K562 (cell line): Measurements from ENCODE around the gene UGT1A9. TPM values are rescaled to one million over a fixed set of nuclear protein-coding genes. Genes with fewer than 3 reads are reported as not detected.

Experiments
- ATAC-seq: fragments of 200-7000 bp; cut with Tn5 transposase; 3 replicates; pipeline ENCODE4 v1.9.1; 2020; ENCODE audit warnings: moderate library complexity
- BruUV-seq: library from RNA; stranded (reverse); fragments of 400-500 nt; replicated peaks from 2 replicates; lab custom pipeline; 2021; lab: Mats Ljungman, UMichigan
- CTCF ChIA-PET: fragments of 300-600 bp; formaldehyde crosslinking; extraction: SDS; loops from one replicate; lab custom pipeline; 2021; ENCODE audit warnings: low intra/inter-chr PET ratio; lab: Yijun Ruan, JAX
- POLR2A ChIA-PET: fragments of 300-600, 350-650 bp; sonication (Branson Sonifier 250); formaldehyde crosslinking; extraction: SDS; loops from one replicate; lab custom pipeline; 2021; ENCODE audit warnings: antibody characterized with exemption, inconsistent platforms; lab: Yijun Ruan, JAX
- DNase-seq, 4 experiments: peaks; one replicate each; pipeline versions ENCODE4 v3.0.0 to v3.0.0-alpha.2; 2011 to 2018; ENCODE audit warnings: low spot score in 3 of 4, mixed read lengths in 3 of 4; ENCODE audit errors: extremely low read depth in 1 of 4
- FAIRE-seq: peaks from 2 replicates; lab custom pipeline; 2011; peaks lifted over from hg19 to GRCh38; lab: Jason Lieb, UNC
- H2AFZ ChIP-seq: 2 replicates; pipeline ENCODE4 v1.6.0; 2011; ENCODE audit warnings: low read depth, low read length, control low read depth, inconsistent platforms
- H3K27ac ChIP-seq: fragments of 200-600 bp; 3 replicates; pipeline ENCODE4 v1.8.0; 2011; ENCODE audit warnings: low read depth, mild to moderate bottlenecking, control low read depth, inconsistent platforms, low read length, moderate library complexity, mixed read lengths; ENCODE audit errors: extremely low read depth
- H3K27me3 ChIP-seq, 2 experiments: fragments of 300-600 bp in 1 of 2; 2 replicates in 1 of 2; 3 replicates in 1 of 2; pipeline versions ENCODE4 v1.6.0 to v1.8.0; 2011; ENCODE audit warnings: inconsistent platforms in 2 of 2, low read length in 2 of 2, mild to moderate bottlenecking in 1 of 2, mixed read lengths in 1 of 2, moderate library complexity in 1 of 2; ENCODE audit not compliant: control insufficient read depth in 2 of 2, insufficient read depth in 2 of 2
- H3K36me3 ChIP-seq: fragments of 300-600 bp; 3 replicates; pipeline ENCODE4 v1.8.0; 2011; ENCODE audit warnings: mild to moderate bottlenecking, low read length, inconsistent platforms; ENCODE audit not compliant: control insufficient read depth, insufficient read depth
- H3K4me1 ChIP-seq, 2 experiments: fragments of 200-600 bp in 1 of 2; replicated peaks in 1 of 2; 2 replicates in 1 of 2; 3 replicates in 1 of 2; pipeline versions ENCODE4 v1.5.1 to v1.8.0; 2011; ENCODE audit warnings: inconsistent platforms in 2 of 2, low read length in 2 of 2, mild to moderate bottlenecking in 1 of 2, mixed read lengths in 1 of 2, moderate library complexity in 1 of 2; ENCODE audit not compliant: control insufficient read depth in 2 of 2, insufficient read depth in 2 of 2
- H3K4me2 ChIP-seq: 2 replicates; pipeline ENCODE4 v1.6.1; 2011; ENCODE audit warnings: low read length, control low read depth, inconsistent platforms, mixed read lengths; ENCODE audit not compliant: insufficient read depth
- H3K4me3 ChIP-seq: fragments of 200-600 bp; sonication (generic), shearing (Covaris generic); 2 replicates; pipeline ENCODE4 v1.5.1; 2016; ENCODE audit warnings: control low read depth, inconsistent platforms
- H3K79me2 ChIP-seq: fragments of 200-600 bp; 3 replicates; pipeline ENCODE4 v1.8.0; 2011; ENCODE audit warnings: low read length, inconsistent platforms; ENCODE audit not compliant: control insufficient read depth, insufficient read depth
- H3K9ac ChIP-seq, 2 experiments: 2 replicates each; pipeline versions ENCODE4 v1.6.0 to v1.6.1; 2011; ENCODE audit warnings: low read depth in 2 of 2, low read length in 2 of 2, control low read depth in 1 of 2, inconsistent platforms in 1 of 2, mild to moderate bottlenecking in 1 of 2, mixed read lengths in 1 of 2; ENCODE audit not compliant: insufficient read depth in 1 of 2
- H3K9me1 ChIP-seq: one replicate; pipeline ENCODE4 v1.6.0; 2011; ENCODE audit warnings: inconsistent platforms, mild to moderate bottlenecking, low read length, moderate library complexity; ENCODE audit not compliant: control insufficient read depth, insufficient read depth
- H3K9me3 ChIP-seq: replicated peaks from 2 replicates; pipeline ENCODE4 v1.5.1; 2011; ENCODE audit warnings: low read depth, low read length, inconsistent platforms; ENCODE audit not compliant: control insufficient read depth, insufficient read depth
- H4K20me1 ChIP-seq: replicated peaks from 2 replicates; pipeline ENCODE4 v1.6.1; 2011; ENCODE audit warnings: low read length, inconsistent platforms, mixed read lengths; ENCODE audit not compliant: control insufficient read depth, insufficient read depth
- ARID2 ChIP-seq: fragments of 450-650 bp; IDR thresholded peaks from 2 replicates; pipeline ENCODE4 v1.6.1; 2017; ENCODE audit warnings: antibody characterized with exemption, mild to moderate bottlenecking
- BRCA1 ChIP-seq, 2 experiments: fragments of 450-650 bp in 1 of 2; sonication (generic) in 1 of 2; formaldehyde crosslinking in 1 of 2; IDR thresholded peaks; 2 replicates each; pipeline versions ENCODE4 v1.5.0 to v1.6.1; 2017 to 2020; ENCODE audit warnings: mild to moderate bottlenecking in 1 of 2, missing genetic modification reagents in 1 of 2
- E2F5 ChIP-seq: sonication (generic); formaldehyde crosslinking; IDR thresholded peaks from 2 replicates; pipeline ENCODE4 v1.8.0; 2022; ENCODE audit warnings: mild to moderate bottlenecking, missing genetic modification reagents
- EGR1 ChIP-seq: fragments of 450-650 bp; conservative IDR thresholded peaks from 2 replicates; pipeline ENCODE4 v1.6.1; 2017; ENCODE audit warnings: mild to moderate bottlenecking
- EHMT2 ChIP-seq: fragments of 450-650 bp; IDR thresholded peaks from 2 replicates; pipeline ENCODE4 v1.6.1; 2018; ENCODE audit warnings: antibody characterized with exemption
- HNRNPL ChIP-seq: fragments of 200-400 bp; formaldehyde crosslinking; IDR thresholded peaks from 2 replicates; pipeline ENCODE4 v1.6.1; 2017; ENCODE audit warnings: low read depth, mild to moderate bottlenecking, low read length
- MAFG ChIP-seq: fragments of 450-650 bp; conservative IDR thresholded peaks from 2 replicates; pipeline ENCODE4 v1.6.1; 2016; ENCODE audit warnings: missing genetic modification characterization, missing compliant biosample characterization
- SAP30 ChIP-seq: fragments of 200-600 bp; sonication (generic); IDR thresholded peaks from 2 replicates; pipeline ENCODE4 v1.6.1; 2012; ENCODE audit warnings: borderline replicate concordance, low read depth, mild to moderate bottlenecking, moderate library complexity, low read length, control low read depth, inconsistent platforms; ENCODE audit not compliant: insufficient read depth, poor library complexity, severe bottlenecking
- TAF7 ChIP-seq: fragments of 450-650 bp; IDR thresholded peaks from 2 replicates; pipeline ENCODE4 v1.6.1; 2016; ENCODE audit warnings: missing genetic modification characterization, missing compliant biosample characterization
- ZKSCAN8 ChIP-seq: fragments of 200-800 bp; sonication (Bioruptor generic); IDR thresholded peaks from 2 replicates; pipeline ENCODE4 v1.6.1; 2016; ENCODE audit warnings: missing genetic modification characterization, missing compliant biosample characterization
- ZNF253 ChIP-seq: fragments of 250-450 bp; sonication (Bioruptor Pico); conservative IDR thresholded peaks from 2 replicates; pipeline ENCODE4 v1.6.1; 2021; ENCODE audit warnings: mild to moderate bottlenecking
- ZNF586 ChIP-seq: fragments of 450-650 bp; formaldehyde crosslinking; conservative IDR thresholded peaks from 2 replicates; pipeline ENCODE4 v1.4.0; 2020; ENCODE audit warnings: mild to moderate bottlenecking, moderate library complexity
- ZNF695 ChIP-seq: fragments of 450-650 bp; formaldehyde crosslinking; IDR thresholded peaks from 2 replicates; pipeline ENCODE4 v1.4.0; 2020; ENCODE audit warnings: mild to moderate bottlenecking, moderate library complexity
- ZNF76 ChIP-seq: fragments of 250-450 bp; sonication (Bioruptor Pico); IDR thresholded peaks from 2 replicates; pipeline ENCODE4 v1.4.0; 2020; ENCODE audit warnings: mild to moderate bottlenecking, moderate library complexity, borderline replicate concordance
- WGBS: fragments of 100-300 bp; shearing (Covaris generic); methylation state at CpG from one replicate; pipeline ENCODE4 v1.1.6; 2016; ENCODE audit warnings: low coverage, mixed read lengths; ENCODE audit not compliant: insufficient coverage; ENCODE audit errors: missing lambda C conversion rate; 5-methylcytosine and 5-hydroxymethylcytosine counted together
- in situ Hi-C: fragments of 300-500 bp; cut with MboI; formaldehyde crosslinking; loops from 4 replicates; pipeline ENCODE4 v1.15.0; 2018; ENCODE audit warnings: inconsistent platforms, mixed read lengths
- intact Hi-C: fragments of 100-400 bp; cut with micrococcal nuclease; formaldehyde crosslinking; loops from 2 replicates; pipeline ENCODE4 v1.14.2; 2022
- polyA plus RNA-seq, 8 experiments: library from polyadenylated mRNA; depleted of rRNA in 4 of 8; stranded (reverse) in 5 of 8; unstranded in 3 of 8; fragments of >200 nt; fragmentation: Nextera tagmentation in 2 of 8; fragmentation: Illumina TruSeq in 1 of 8; extraction: Ambion mirVana in 2 of 8; extraction: Trizol in 1 of 8; gene quantifications; 2 replicates each; pipeline versions ENCODE4 v1.2.1 to v1.2.3, GENCODE V29; 2011 to 2014; ENCODE audit warnings: inconsistent platforms in 1 of 8, missing spikeins in 1 of 8
- total RNA-seq, 7 experiments: library from RNA; depleted of rRNA in 6 of 7; stranded (reverse); fragments of >200 nt in 6 of 7; fragmentation: Illumina TruSeq in 2 of 7; extraction: Trizol in 2 of 7; gene quantifications; 2 replicates each; pipeline versions ENCODE4 v1.2.1 to v1.2.3, GENCODE V29; 2011 to 2021; ENCODE audit warnings: low replicate concordance in 1 of 7
- TF ChIP-seq, protein P1 (sequence below), 2 experiments: fragments of 450-650 bp in 1 of 2; IDR thresholded peaks; 2 replicates each; pipeline ENCODE4 v1.6.1; 2011 to 2017; ENCODE audit warnings: low read depth in 2 of 2, antibody characterized with exemption in 1 of 2, borderline replicate concordance in 1 of 2, low read length in 1 of 2, mild to moderate bottlenecking in 1 of 2, mixed read lengths in 1 of 2; ENCODE audit not compliant: control insufficient read depth in 1 of 2
- TF ChIP-seq, protein P2 (sequence below): sonication (generic); formaldehyde crosslinking; IDR thresholded peaks from 2 replicates; pipeline ENCODE4 v1.8.1; 2023; ENCODE audit warnings: mild to moderate bottlenecking, missing genetic modification reagents

The UGT1A9 gene
- total and polyA plus RNA-seq, 9 of the 15 experiments (the other 6 are each of a cell fraction or from before 2014, with no cell fraction given) = 0.09 TPM; not detected in 8

- FAIRE-seq = no peak
- Histone ChIP-seq H3K4me2 (no peak within 1 kb of the TSS), H2AFZ (no peak within 1 kb of the TSS), H3K27ac (no peak within 1 kb of the TSS), H3K9me1 (no peaks in the 10 kb centered on the region), H3K4me1 (no peaks in the 10 kb centered on the region), H3K27me3 (peaks cover 0 to 8% of the 10 kb centered on the region in 2 experiments; a peak in 3 of 5 replicates), H3K79me2 (no peaks in the 10 kb centered on the region), H3K9me3 (no peaks in the 10 kb centered on the region), H3K36me3 (no peaks in the 10 kb centered on the region), H3K9ac (no peak within 1 kb of the TSS), H3K4me3 (no peak within 1 kb of the TSS), H4K20me1 (no peaks in the 10 kb centered on the region)
- ATAC-seq = no peak
- WGBS = 9% methylated on average over 4 of the region's 4 CpGs
- DNase-seq = no peak
- ChIA-PET POLR2A (interaction anchor here (0.7 kb wide), 1 partner anchor 19 kb away, joined by 3 read pairs; no protein-coding TSS in a partner anchor), CTCF (no interaction called here)
- BruUV-seq = no TSS peak
- in situ Hi-C loops (no loop called here), intact Hi-C loops (no loop called here)
- TF ChIP-seq E2F5 (CRISPR knock-in tag) (no peak), SAP30 (no peak), ZKSCAN8 (CRISPR knock-in tag) (no peak), MAFG (tag) (no peak), BRCA1 (IDR thresholded peaks at IDR 0.05) (no peak), BRCA1 (CRISPR knock-in tag; IDR thresholded peaks at IDR 0.05) (no peak), ARID2 (no peak), ZNF695 (no peak), TAF7 (tag) (no peak), EHMT2 (no peak), HNRNPL (no peak), EGR1 (no peak), ZNF253 (no peak), ZNF76 (CRISPR knock-in tag) (no peak), ZNF586 (CRISPR knock-in tag) (no peak)
- TF ChIP-seq, protein P1, sequence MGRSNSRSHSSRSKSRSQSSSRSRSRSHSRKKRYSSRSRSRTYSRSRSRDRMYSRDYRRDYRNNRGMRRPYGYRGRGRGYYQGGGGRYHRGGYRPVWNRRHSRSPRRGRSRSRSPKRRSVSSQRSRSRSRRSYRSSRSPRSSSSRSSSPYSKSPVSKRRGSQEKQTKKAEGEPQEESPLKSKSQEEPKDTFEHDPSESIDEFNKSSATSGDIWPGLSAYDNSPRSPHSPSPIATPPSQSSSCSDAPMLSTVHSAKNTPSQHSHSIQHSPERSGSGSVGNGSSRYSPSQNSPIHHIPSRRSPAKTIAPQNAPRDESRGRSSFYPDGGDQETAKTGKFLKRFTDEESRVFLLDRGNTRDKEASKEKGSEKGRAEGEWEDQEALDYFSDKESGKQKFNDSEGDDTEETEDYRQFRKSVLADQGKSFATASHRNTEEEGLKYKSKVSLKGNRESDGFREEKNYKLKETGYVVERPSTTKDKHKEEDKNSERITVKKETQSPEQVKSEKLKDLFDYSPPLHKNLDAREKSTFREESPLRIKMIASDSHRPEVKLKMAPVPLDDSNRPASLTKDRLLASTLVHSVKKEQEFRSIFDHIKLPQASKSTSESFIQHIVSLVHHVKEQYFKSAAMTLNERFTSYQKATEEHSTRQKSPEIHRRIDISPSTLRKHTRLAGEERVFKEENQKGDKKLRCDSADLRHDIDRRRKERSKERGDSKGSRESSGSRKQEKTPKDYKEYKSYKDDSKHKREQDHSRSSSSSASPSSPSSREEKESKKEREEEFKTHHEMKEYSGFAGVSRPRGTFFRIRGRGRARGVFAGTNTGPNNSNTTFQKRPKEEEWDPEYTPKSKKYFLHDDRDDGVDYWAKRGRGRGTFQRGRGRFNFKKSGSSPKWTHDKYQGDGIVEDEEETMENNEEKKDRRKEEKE (IDR thresholded peaks at IDR 0.05; ENCODE audit: borderline replicate concordance in 1 of 2, control insufficient read depth in 1 of 2, low read depth in 2 of 2, low read length in 1 of 2) = no peak
- TF ChIP-seq, protein P2, sequence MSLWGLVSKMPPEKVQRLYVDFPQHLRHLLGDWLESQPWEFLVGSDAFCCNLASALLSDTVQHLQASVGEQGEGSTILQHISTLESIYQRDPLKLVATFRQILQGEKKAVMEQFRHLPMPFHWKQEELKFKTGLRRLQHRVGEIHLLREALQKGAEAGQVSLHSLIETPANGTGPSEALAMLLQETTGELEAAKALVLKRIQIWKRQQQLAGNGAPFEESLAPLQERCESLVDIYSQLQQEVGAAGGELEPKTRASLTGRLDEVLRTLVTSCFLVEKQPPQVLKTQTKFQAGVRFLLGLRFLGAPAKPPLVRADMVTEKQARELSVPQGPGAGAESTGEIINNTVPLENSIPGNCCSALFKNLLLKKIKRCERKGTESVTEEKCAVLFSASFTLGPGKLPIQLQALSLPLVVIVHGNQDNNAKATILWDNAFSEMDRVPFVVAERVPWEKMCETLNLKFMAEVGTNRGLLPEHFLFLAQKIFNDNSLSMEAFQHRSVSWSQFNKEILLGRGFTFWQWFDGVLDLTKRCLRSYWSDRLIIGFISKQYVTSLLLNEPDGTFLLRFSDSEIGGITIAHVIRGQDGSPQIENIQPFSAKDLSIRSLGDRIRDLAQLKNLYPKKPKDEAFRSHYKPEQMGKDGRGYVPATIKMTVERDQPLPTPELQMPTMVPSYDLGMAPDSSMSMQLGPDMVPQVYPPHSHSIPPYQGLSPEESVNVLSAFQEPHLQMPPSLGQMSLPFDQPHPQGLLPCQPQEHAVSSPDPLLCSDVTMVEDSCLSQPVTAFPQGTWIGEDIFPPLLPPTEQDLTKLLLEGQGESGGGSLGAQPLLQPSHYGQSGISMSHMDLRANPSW (CRISPR knock-in tag) = no peak
Observed at GRCh38 chr2:233692648-233693047, 20.9 kb downstream of the UGT1A9 start, which contains the start of gene UGT1A6. Gene UGT1A6, plus strand, starts transcription at chr2:233692890. Its CDS starts 115 bp downstream, at chr2:233693005.
